AG04450 (cell line): ENCODE results near the gene LPCAT1. TPM values are rescaled to one million over a fixed set of nuclear protein-coding genes. Genes with fewer than 3 reads are reported as not detected.

ENCODE experiments used
- CTCF ChIA-PET: fragments of 300-600, 350-600 bp; formaldehyde crosslinking; extraction: SDS; loops from one replicate; lab custom pipeline; 2022; ENCODE audit warnings: antibody characterized with exemption, inconsistent platforms; lab: Charles Lee
- POLR2A ChIA-PET: fragments of 350-600 bp; formaldehyde crosslinking; extraction: SDS; loops from one replicate; lab custom pipeline; 2021; ENCODE audit warnings: antibody characterized with exemption, inconsistent platforms; lab: Yijun Ruan, JAX
- DNase-seq: peaks from one replicate; pipeline ENCODE4 v3.0.0-alpha.2; 2011; ENCODE audit warnings: low read depth, low spot score
- H3K27ac ChIP-seq: one replicate; pipeline ENCODE4 v1.5.1; 2012; ENCODE audit warnings: low read depth, low read length, control low read depth
- H3K27me3 ChIP-seq: one replicate; pipeline ENCODE4 v1.6.0; 2012; ENCODE audit warnings: low read length; ENCODE audit not compliant: control insufficient read depth, insufficient read depth
- H3K4me3 ChIP-seq: 2 replicates; pipeline ENCODE4 v1.5.1; 2011; ENCODE audit warnings: mild to moderate bottlenecking, low read depth, low read length, control low read depth
- H3K9me3 ChIP-seq: 2 replicates; pipeline ENCODE4 v1.5.1; 2012; ENCODE audit warnings: low read length; ENCODE audit not compliant: control insufficient read depth, insufficient read depth
- CTCF ChIP-seq: IDR thresholded peaks from 2 replicates; pipeline ENCODE4 v1.5.1; 2011; ENCODE audit warnings: low read depth, low read length, control low read depth, inconsistent platforms
- polyA plus RNA-seq: library from polyadenylated mRNA; depleted of rRNA; stranded (reverse); fragments of >200 nt; gene quantifications from 2 replicates; pipeline ENCODE4 v1.2.3, GENCODE V29; 2011

Gene LPCAT1
- polyA plus RNA-seq, 1 experiment = 23.4 TPM

GRCh38 chr5:1437876-1438559 is 85.7 kb downstream of the LPCAT1 start:
- no peak overlapping the region for H3K4me3 ChIP-seq
- H3K9me3 ChIP-seq = peaks cover 23% of the 10 kb centered on the region
- H3K27me3 ChIP-seq = peaks cover 15% of the 10 kb centered on the region
- CTCF ChIA-PET = no interaction called here
- no peak overlapping the region for H3K27ac ChIP-seq
- no peak for DNase-seq
- POLR2A ChIA-PET = no interaction called here
- no peak for TF ChIP-seq CTCF

GRCh38 chr5:1437226-1437829 is 86.4 kb downstream of the LPCAT1 start:
- CTCF ChIA-PET = interaction anchor here (0.7 kb wide), 1 partner anchor 12 kb away, joined by 3 read pairs; no protein-coding TSS in a partner anchor
- DNase-seq = no peak
- no peak overlapping the region for H3K4me3 ChIP-seq
- H3K9me3 ChIP-seq = peaks cover 29% of the 10 kb centered on the region
- H3K27me3 ChIP-seq = peaks cover 8% of the 10 kb centered on the region
- TF ChIP-seq CTCF = no peak
- POLR2A ChIA-PET = no interaction called here
- H3K27ac ChIP-seq = no peak overlapping the region

- no peak overlapping the region for H3K27ac ChIP-seq
- no peak overlapping the region for H3K4me3 ChIP-seq
- DNase-seq = no peak
- peaks cover 5% of the 10 kb centered on the region for H3K27me3 ChIP-seq
- POLR2A ChIA-PET = no interaction called here
- CTCF ChIA-PET = interaction anchor here (0.7 kb wide), 1 partner anchor 11 kb away, joined by 3 read pairs; no protein-coding TSS in a partner anchor
- TF ChIP-seq CTCF = no peak
- peaks cover 33% of the 10 kb centered on the region for H3K9me3 ChIP-seq
Observed at GRCh38 chr5:1436681-1437080, 87.1 kb downstream of the LPCAT1 start.

DNA sequence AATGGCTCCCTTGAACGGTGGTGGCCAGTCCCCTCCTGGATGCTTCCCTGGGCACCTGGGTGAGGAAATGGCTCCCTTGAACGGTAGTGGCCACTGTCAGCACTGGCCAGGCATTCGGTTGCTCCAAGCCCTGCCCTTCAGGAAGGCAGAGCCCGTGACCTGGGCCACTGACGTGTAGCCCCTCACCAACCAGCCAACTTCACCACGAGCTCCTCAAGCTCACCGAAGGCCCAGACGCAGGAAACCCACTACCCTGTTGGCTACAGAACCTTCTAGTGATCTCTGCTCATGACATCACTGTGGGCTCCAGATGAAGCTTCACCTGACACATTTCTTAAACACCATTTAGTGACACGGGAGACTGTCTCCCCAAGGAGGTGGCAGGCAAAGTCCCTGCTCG is 87.7 kb downstream of the LPCAT1 start:
- peaks cover 33% of the 10 kb centered on the region for H3K9me3 ChIP-seq
- peaks cover 2% of the 10 kb centered on the region for H3K27me3 ChIP-seq
- no peak overlapping the region for H3K4me3 ChIP-seq
- no peak for TF ChIP-seq CTCF
- H3K27ac ChIP-seq = no peak overlapping the region
- ChIA-PET CTCF (no interaction called here), POLR2A (no interaction called here)
- DNase-seq = no peak

DNA sequence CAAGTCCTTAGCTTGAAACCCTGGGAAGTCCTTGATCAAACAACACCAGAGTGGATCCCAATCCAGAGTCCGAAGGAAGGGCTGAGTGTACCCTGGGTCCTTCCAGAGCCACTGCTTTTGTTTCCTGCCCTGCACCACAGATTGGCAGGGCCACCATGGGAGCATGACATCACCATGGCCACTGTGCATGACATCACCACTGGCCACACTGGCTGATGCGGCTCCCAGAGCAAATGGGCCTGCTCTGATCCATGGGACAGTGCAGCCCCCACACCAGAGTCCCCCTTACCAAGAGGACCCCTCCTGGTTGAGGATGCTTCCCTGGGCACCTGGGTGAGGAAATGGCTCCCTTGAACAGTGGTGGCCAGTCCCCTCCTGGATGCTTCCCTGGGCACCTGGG is 88.4 kb downstream of the LPCAT1 start:
- Histone ChIP-seq H3K4me3 (no peak overlapping the region), H3K9me3 (peaks cover 38% of the 10 kb centered on the region), H3K27ac (no peak overlapping the region), H3K27me3 (peaks cover 2% of the 10 kb centered on the region)
- ChIA-PET POLR2A (no interaction called here), CTCF (no interaction called here)
- DNase-seq = no peak
- TF ChIP-seq CTCF = no peak
